Naive thymus-derived CD4-positive, alpha-beta T cell (primary cell): ENCODE results near the gene AMMECR1L. TPM values are rescaled to one million over a fixed set of nuclear protein-coding genes. Genes with fewer than 3 reads are reported as not detected.
"Not testable (repeated sequence)": the region's sequence is repeated elsewhere in the genome, so short reads cannot be mapped to it uniquely, and the experiment has no call there.

Source experiments
- ATAC-seq: fragments of 150-1000 bp; cut with Tn5 transposase; 2 replicates; pipeline ENCODE4 v1.10.0; 2021; ENCODE audit warnings: mild to moderate bottlenecking, moderate library complexity
- CTCF ChIA-PET: fragments of 350-600 bp; sonication (Branson Sonifier 250); formaldehyde crosslinking; loops from one replicate; lab custom pipeline; 2021; ENCODE audit warnings: antibody characterized with exemption; lab: Charles Lee
- POLR2A ChIA-PET: fragments of 350-600 bp; sonication (Branson Sonifier 250); formaldehyde crosslinking; loops from one replicate; lab custom pipeline; 2021; ENCODE audit warnings: antibody characterized with exemption, inconsistent platforms; lab: Charles Lee
- DNase-seq, 9 donors: peaks; one replicate each; pipeline versions ENCODE4 v3.0.0 to v3.0.0-alpha.2; 2020 to 2022; ENCODE audit warnings: mixed read lengths in 1 of 9
- H3K27ac ChIP-seq: one replicate; pipeline ENCODE4 v1.7.0; 2013; ENCODE audit warnings: mild to moderate bottlenecking, low read depth, low read length, moderate library complexity
- H3K27me3 ChIP-seq, 2 donors: one replicate each; pipeline ENCODE4 v1.7.0; 2013; ENCODE audit warnings: low read length in 2 of 2, mild to moderate bottlenecking in 2 of 2, moderate library complexity in 2 of 2; ENCODE audit not compliant: control insufficient read depth in 2 of 2, insufficient read depth in 2 of 2
- H3K36me3 ChIP-seq, 3 experiments: 1 replicate in 2 of 3; 2 replicates in 1 of 3; pipeline ENCODE4 v1.7.0; 2013; ENCODE audit warnings: low read length in 3 of 3, mild to moderate bottlenecking in 3 of 3, moderate library complexity in 1 of 3; ENCODE audit not compliant: insufficient read depth in 3 of 3, control insufficient read depth in 2 of 3
- H3K4me1 ChIP-seq, 2 donors: one replicate each; pipeline ENCODE4 v1.7.0; 2013; ENCODE audit warnings: low read length in 2 of 2, mild to moderate bottlenecking in 2 of 2, moderate library complexity in 1 of 2; ENCODE audit not compliant: control insufficient read depth in 2 of 2, insufficient read depth in 2 of 2
- H3K4me3 ChIP-seq: 2 replicates; pipeline ENCODE4 v1.7.0; 2013; ENCODE audit warnings: mild to moderate bottlenecking, low read length
- H3K9me3 ChIP-seq, 3 experiments: 1 replicate in 2 of 3; 2 replicates in 1 of 3; pipeline ENCODE4 v1.7.0; 2013; ENCODE audit warnings: low read length in 3 of 3; ENCODE audit not compliant: control insufficient read depth in 2 of 3
- H3K27ac Mint-ChIP-seq, 9 donors: one replicate each; pipeline ENCODE4 v1.8.0; 2020 to 2022; ENCODE audit warnings: mixed read lengths in 9 of 9, mild to moderate bottlenecking in 8 of 9, moderate library complexity in 5 of 9, inconsistent platforms in 2 of 9
- H3K27me3 Mint-ChIP-seq, 5 donors: one replicate each; pipeline ENCODE4 v1.8.0; 2021 to 2022; ENCODE audit warnings: mixed read lengths in 5 of 5, mild to moderate bottlenecking in 1 of 5
- H3K36me3 Mint-ChIP-seq, 5 donors: one replicate each; pipeline ENCODE4 v1.8.0; 2020 to 2022; ENCODE audit warnings: mixed read lengths in 5 of 5, mild to moderate bottlenecking in 3 of 5, inconsistent platforms in 1 of 5
- H3K4me1 Mint-ChIP-seq, 7 donors: one replicate each; pipeline ENCODE4 v1.8.0; 2020 to 2022; ENCODE audit warnings: mixed read lengths in 7 of 7, mild to moderate bottlenecking in 3 of 7, inconsistent platforms in 1 of 7
- H3K4me3 Mint-ChIP-seq, 10 donors: one replicate each; pipeline ENCODE4 v1.8.0; 2020 to 2022; ENCODE audit warnings: mild to moderate bottlenecking in 10 of 10, mixed read lengths in 10 of 10, moderate library complexity in 6 of 10, inconsistent platforms in 2 of 10
- H3K9me3 Mint-ChIP-seq, 11 donors: one replicate each; pipeline ENCODE4 v1.8.0; 2020 to 2022; ENCODE audit warnings: mixed read lengths in 11 of 11, mild to moderate bottlenecking in 4 of 11, inconsistent platforms in 1 of 11, moderate library complexity in 1 of 11
- intact Hi-C, 2 donors: fragments of 100-400 bp; cut with micrococcal nuclease; formaldehyde crosslinking; loops; one replicate each; pipeline ENCODE4 v1.15.1; 2023
- polyA plus RNA-seq, 2 donors: library from polyadenylated mRNA; unstranded; fragments of 300-500 nt; fragmentation: Illumina TruSeq; gene quantifications; one replicate each; pipeline ENCODE4 v1.2.3, GENCODE V29; 2021
- total RNA-seq, 6 experiments: library from RNA in 5 of 6; stranded (reverse) in 5 of 6; gene quantifications; 1 replicate in 5 of 6; 2 replicates in 1 of 6; pipeline ENCODE4 v1.2.3 and lab custom pipeline; 2021 to 2026

AMMECR1L gene
- total and polyA plus RNA-seq, 7 experiments from 2014 or later = 4.4 to 17.2 (median 12.0) TPM

DNA sequence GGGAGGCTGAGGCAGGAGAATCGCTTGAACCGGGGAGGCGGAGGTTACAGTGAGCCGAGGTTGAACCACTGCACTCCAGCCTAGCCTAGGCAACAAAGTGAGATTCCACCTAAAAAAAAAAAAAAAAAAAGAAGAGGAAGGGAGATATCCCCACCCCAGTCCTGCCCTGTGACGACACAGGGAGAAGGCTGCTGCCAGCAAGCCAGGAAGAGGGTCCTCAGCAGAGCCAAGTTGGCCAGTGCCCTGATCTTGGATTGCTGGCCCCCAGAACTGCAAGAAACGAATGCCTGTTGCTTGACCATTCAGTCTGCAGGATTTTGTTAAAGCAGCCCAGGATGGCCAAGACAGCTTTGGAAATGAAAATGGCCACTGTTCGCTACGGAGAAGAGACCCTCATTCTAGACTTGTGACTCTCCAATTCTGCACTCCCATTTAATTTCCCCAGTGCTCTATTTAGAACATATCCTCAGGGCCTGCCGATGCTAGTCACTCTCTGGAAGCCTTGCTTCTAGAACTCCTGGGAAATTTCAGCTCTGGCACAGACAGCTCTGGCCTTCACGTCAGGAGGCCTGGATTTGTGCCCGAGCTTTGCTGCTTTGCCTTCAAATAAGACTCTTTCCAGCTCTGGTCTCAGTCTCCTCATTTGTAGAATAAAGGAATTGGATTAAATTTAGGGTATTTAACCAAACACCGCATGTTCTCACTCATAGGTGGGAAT lies 15.7 kb upstream of the AMMECR1L start:
- ChIA-PET CTCF (no interaction called here), POLR2A (interaction anchor here (0.6 kb wide), 1 partner anchor 144 kb away, joined by 3 read pairs; no protein-coding TSS in a partner anchor)
- no peak overlapping the region for H3K4me3 Mint-ChIP-seq
- Histone ChIP-seq H3K4me3 (no peak overlapping the region), H3K27me3 (no peaks in the 10 kb centered on the region), H3K9me3 (no peaks in the 10 kb centered on the region), H3K36me3 (no peaks in the 10 kb centered on the region), H3K27ac (no peak overlapping the region), H3K4me1 (no peaks in the 10 kb centered on the region)
- ATAC-seq (no peak), DNase-seq (no peak)
- H3K27me3 Mint-ChIP-seq = peaks cover 0 to 15% (median 2%) of the 10 kb centered on the region in 5 donors
- H3K4me1 Mint-ChIP-seq = peaks cover 0 to 3% (median 0%) of the 10 kb centered on the region in 7 donors
- intact Hi-C loops = no loop called here
- H3K36me3 Mint-ChIP-seq = no peaks in the 10 kb centered on the region
- no peaks in the 10 kb centered on the region for H3K9me3 Mint-ChIP-seq
- no peak overlapping the region for H3K27ac Mint-ChIP-seq

DNA sequence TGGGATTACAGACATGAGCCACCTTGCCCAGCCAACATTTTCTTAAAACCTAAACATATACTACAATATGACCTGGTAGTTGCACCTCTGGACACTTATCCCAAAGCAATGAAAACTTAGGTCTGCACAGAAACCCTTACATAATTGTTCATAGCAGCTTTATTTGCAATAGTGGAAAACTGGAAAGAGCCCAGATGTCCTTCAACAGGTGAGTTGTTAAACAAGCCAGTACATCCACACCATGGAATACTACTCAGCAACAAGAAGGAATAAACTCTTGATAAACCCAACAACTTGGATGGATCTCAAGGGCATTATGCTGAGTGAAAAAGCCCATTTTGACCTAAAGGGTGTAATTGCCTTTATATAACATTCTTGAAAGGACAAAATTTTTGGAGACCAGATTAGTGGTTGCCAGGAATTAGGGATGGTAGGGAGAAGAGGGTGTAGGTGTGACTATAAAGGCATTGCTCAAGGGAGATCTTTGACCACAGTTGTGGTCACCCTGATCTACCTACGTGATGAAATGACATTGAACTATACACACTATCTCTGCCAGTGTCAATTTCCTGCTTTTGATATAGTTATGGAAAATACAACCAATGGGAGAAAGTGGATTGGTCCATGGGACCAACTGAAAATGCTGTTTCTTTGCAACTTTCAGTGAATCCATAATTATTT lies 11.9 kb upstream of the AMMECR1L start:
- no peak for DNase-seq
- H3K27me3 ChIP-seq = no peaks in the 10 kb centered on the region
- POLR2A ChIA-PET = no interaction called here
- H3K27ac ChIP-seq = no peak overlapping the region
- intact Hi-C loops = loop anchor here in 1 of 2 donors (10.0 kb wide), 1 partner anchor 337 kb away; no protein-coding TSS in a partner anchor
- no peaks in the 10 kb centered on the region for H3K4me1 ChIP-seq
- H3K9me3 ChIP-seq = no peaks in the 10 kb centered on the region
- Mint-ChIP-seq H3K4me1 (no peaks in the 10 kb centered on the region), H3K36me3 (no peaks in the 10 kb centered on the region), H3K9me3 (no peaks in the 10 kb centered on the region), H3K27me3 (peaks cover 0 to 4% (median 0%) of the 10 kb centered on the region in 5 donors), H3K4me3 (no peak overlapping the region), H3K27ac (no peak overlapping the region)
- no peaks in the 10 kb centered on the region for H3K36me3 ChIP-seq
- no peak for ATAC-seq
- no peak overlapping the region for H3K4me3 ChIP-seq
- CTCF ChIA-PET = no interaction called here

DNA sequence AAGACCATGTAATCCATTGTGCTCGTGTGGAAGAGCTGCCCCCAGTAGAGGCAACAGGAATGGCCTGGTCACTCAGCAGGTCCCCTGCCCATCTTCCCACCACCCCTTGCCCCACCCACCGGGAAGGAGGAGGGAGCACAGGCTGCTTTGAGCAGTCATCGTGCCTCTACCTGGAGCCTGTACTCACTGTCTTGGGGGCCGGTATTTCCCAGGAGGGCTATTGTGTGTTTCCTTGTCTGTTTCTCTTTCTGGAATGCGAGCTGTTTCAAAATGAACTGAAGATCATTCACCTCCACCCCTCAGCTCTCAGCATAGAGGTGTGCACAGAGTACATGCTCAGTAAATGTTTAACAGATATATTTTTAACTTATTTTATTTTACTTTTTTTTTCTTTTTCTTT lies 7.7 kb upstream of the AMMECR1L start:
- Mint-ChIP-seq H3K27me3 (peaks cover 0 to 4% (median 0%) of the 10 kb centered on the region in 5 donors), H3K9me3 (no peaks in the 10 kb centered on the region), H3K36me3 (no peaks in the 10 kb centered on the region), H3K4me3 (no peak overlapping the region), H3K27ac (no peak overlapping the region), H3K4me1 (peaks cover 7 to 23% (median 17%) of the 10 kb centered on the region in 7 donors)
- Histone ChIP-seq H3K4me1 (peaks cover 0 to 4% of the 10 kb centered on the region in 2 donors), H3K36me3 (no peaks in the 10 kb centered on the region), H3K4me3 (no peak overlapping the region), H3K27ac (no peak overlapping the region), H3K9me3 (no peaks in the 10 kb centered on the region), H3K27me3 (no peaks in the 10 kb centered on the region)
- POLR2A ChIA-PET = no interaction called here
- intact Hi-C loops = loop anchor here in 1 of 2 donors (10.0 kb wide), 1 partner anchor 341 kb away; no protein-coding TSS in a partner anchor
- no peak for DNase-seq
- CTCF ChIA-PET = no interaction called here
- no peak for ATAC-seq

GRCh38 chr2:127893033-127893432 lies 7.3 kb upstream of the AMMECR1L start:
- Histone ChIP-seq H3K4me1 (peaks cover 0 to 6% of the 10 kb centered on the region in 2 donors), H3K27ac (no peak overlapping the region), H3K9me3 (no peaks in the 10 kb centered on the region), H3K4me3 (no peak overlapping the region), H3K36me3 (no peaks in the 10 kb centered on the region), H3K27me3 (no peaks in the 10 kb centered on the region)
- ATAC-seq (no peak), DNase-seq (no peak)
- peaks cover 0 to 4% (median 0%) of the 10 kb centered on the region in 5 donors for H3K27me3 Mint-ChIP-seq
- CTCF ChIA-PET = no interaction called here
- peaks cover 7 to 25% (median 20%) of the 10 kb centered on the region in 7 donors for H3K4me1 Mint-ChIP-seq
- H3K27ac Mint-ChIP-seq = no peak overlapping the region
- intact Hi-C loops = loop anchor here in 1 of 2 donors (10.0 kb wide), 1 partner anchor 342 kb away; no protein-coding TSS in a partner anchor
- H3K9me3 Mint-ChIP-seq = no peaks in the 10 kb centered on the region
- no peaks in the 10 kb centered on the region for H3K36me3 Mint-ChIP-seq
- POLR2A ChIA-PET = no interaction called here
- no peak overlapping the region for H3K4me3 Mint-ChIP-seq

GRCh38 chr2:127891811-127892210 lies 6.1 kb upstream of the AMMECR1L start:
- no peak overlapping the region for H3K27ac ChIP-seq

GRCh38 chr2:127890756-127891155 lies 5.0 kb upstream of the AMMECR1L start:
- H3K27me3 Mint-ChIP-seq, H3K36me3 ChIP-seq, H3K4me3 ChIP-seq, H3K27ac ChIP-seq, H3K4me3 Mint-ChIP-seq, CTCF ChIA-PET, H3K9me3 Mint-ChIP-seq, H3K9me3 ChIP-seq, H3K36me3 Mint-ChIP-seq, H3K27me3 ChIP-seq, ATAC-seq, DNase-seq: not testable (repeated sequence)
- peaks cover 5 to 17% of the 10 kb centered on the region in 2 donors for H3K4me1 ChIP-seq
- POLR2A ChIA-PET = interaction anchor here (0.6 to 0.9 kb wide), 3 partner anchors 10 to 190 kb away, joined by 3 to 5 read pairs (median 3); partner anchors contain the start of genes SAP130 and SFT2D3
- peak overlapping the region in 3 of 9 donors; percentile 46 to 72 (median 65) for H3K27ac Mint-ChIP-seq
- intact Hi-C loops = loop anchor here in 1 of 2 donors (10.0 kb wide), 1 partner anchor 344 kb away; no protein-coding TSS in a partner anchor
- peaks cover 16 to 38% (median 32%) of the 10 kb centered on the region in 7 donors for H3K4me1 Mint-ChIP-seq

More at GRCh38 chr2:127891811-127892210, 6.1 kb upstream of the AMMECR1L start:
- H3K27me3 ChIP-seq = no peaks in the 10 kb centered on the region
- peaks cover 5 to 17% of the 10 kb centered on the region in 2 donors for H3K4me1 ChIP-seq
- Mint-ChIP-seq H3K27ac (peak overlapping the region in 2 of 9 donors; percentile 47 to 57), H3K27me3 (peaks cover 0 to 3% (median 0%) of the 10 kb centered on the region in 5 donors), H3K9me3 (no peaks in the 10 kb centered on the region), H3K4me1 (peaks cover 16 to 38% (median 32%) of the 10 kb centered on the region in 7 donors), H3K36me3 (no peaks in the 10 kb centered on the region), H3K4me3 (peak overlapping the region in 1 of 10 donors; percentile 6)
- DNase-seq (no peak), ATAC-seq (no peak)
- H3K36me3 ChIP-seq = no peaks in the 10 kb centered on the region
- ChIA-PET CTCF (no interaction called here), POLR2A (no interaction called here)
- intact Hi-C loops = loop anchor here in 1 of 2 donors (10.0 kb wide), 1 partner anchor 343 kb away; no protein-coding TSS in a partner anchor
- H3K4me3 ChIP-seq = no peak overlapping the region
- H3K9me3 ChIP-seq = no peaks in the 10 kb centered on the region
